HepG2 (cell line): Measurements from ENCODE around the gene SEMA5B. TPM values are rescaled to one million over a fixed set of nuclear protein-coding genes. Genes with fewer than 3 reads are reported as not detected.

ENCODE experiments used
- ATAC-seq: fragments of 200-7000 bp; cut with Tn5 transposase; 3 replicates; pipeline ENCODE4 v1.9.1; 2020; ENCODE audit warnings: mild to moderate bottlenecking, moderate library complexity
- BruUV-seq: library from RNA; stranded (reverse); fragments of 400-500 nt; replicated peaks from 2 replicates; lab custom pipeline; 2021; lab: Mats Ljungman, UMichigan
- CTCF ChIA-PET: fragments of 300-600 bp; formaldehyde crosslinking; extraction: SDS; loops from one replicate; lab custom pipeline; 2021; ENCODE audit warnings: low total read pairs, inconsistent platforms, low intra/inter-chr PET ratio; lab: Yijun Ruan, JAX
- POLR2A ChIA-PET: fragments of 350-600 bp; sonication (Branson Sonifier 250); formaldehyde crosslinking; loops from one replicate; lab custom pipeline; 2020; ENCODE audit warnings: antibody characterized with exemption, inconsistent platforms; lab: Yijun Ruan, JAX
- DNase-seq: peaks from one replicate; pipeline ENCODE4 v3.0.0-alpha.2; 2015; ENCODE audit warnings: low spot score
- FAIRE-seq: peaks from 3 replicates; lab custom pipeline; 2011; peaks lifted over from hg19 to GRCh38; lab: Jason Lieb, UNC
- H2AFZ ChIP-seq: one replicate; pipeline ENCODE4 v1.6.1; 2011; ENCODE audit warnings: low read length, inconsistent platforms
- H3K27ac ChIP-seq: fragments of 300-600 bp; 3 replicates; pipeline ENCODE4 v1.8.0; 2011; ENCODE audit warnings: mixed run types, mild to moderate bottlenecking, mixed read lengths, low read length, inconsistent platforms; ENCODE audit not compliant: insufficient read depth; ENCODE audit errors: extremely low read length
- H3K27me3 ChIP-seq, 2 experiments: fragments of 200-600 bp in 1 of 2; 2 replicates in 1 of 2; 3 replicates in 1 of 2; pipeline versions ENCODE4 v1.6.0 to v1.8.0; 2011; ENCODE audit warnings: low read length in 2 of 2, mild to moderate bottlenecking in 2 of 2, moderate library complexity in 2 of 2, inconsistent platforms in 1 of 2; ENCODE audit not compliant: insufficient read depth in 2 of 2, control insufficient read depth in 1 of 2
- H3K36me3 ChIP-seq, 2 experiments: fragments of 200-600 bp in 1 of 2; replicated peaks in 1 of 2; 2 replicates in 1 of 2; 3 replicates in 1 of 2; pipeline versions ENCODE4 v1.5.1 to v1.8.0; 2011; ENCODE audit warnings: low read length in 2 of 2, inconsistent platforms in 1 of 2; ENCODE audit not compliant: insufficient read depth in 2 of 2, control insufficient read depth in 1 of 2
- H3K4me1 ChIP-seq: 2 replicates; pipeline ENCODE4 v1.5.1; 2012; ENCODE audit warnings: low read length, inconsistent platforms; ENCODE audit not compliant: insufficient read depth
- H3K4me2 ChIP-seq: 2 replicates; pipeline ENCODE4 v1.6.0; 2011; ENCODE audit warnings: low read depth, low read length, inconsistent platforms
- H3K4me3 ChIP-seq, 3 experiments: fragments of 200-600 bp in 1 of 3; sonication (generic), shearing (Covaris generic) in 1 of 3; replicated peaks in 1 of 3; 2 replicates each; pipeline ENCODE4 v1.5.1; 2011 to 2016; ENCODE audit warnings: low read length in 3 of 3, inconsistent platforms in 2 of 3, low read depth in 2 of 3, mild to moderate bottlenecking in 2 of 3, control low read depth in 1 of 3, mixed read lengths in 1 of 3; ENCODE audit not compliant: insufficient read depth in 1 of 3
- H3K79me2 ChIP-seq: one replicate; pipeline ENCODE4 v1.6.1; 2011; ENCODE audit warnings: low read length, inconsistent platforms; ENCODE audit not compliant: insufficient read depth
- H3K9ac ChIP-seq: 2 replicates; pipeline ENCODE4 v1.6.0; 2011; ENCODE audit warnings: mild to moderate bottlenecking, low read depth, low read length, inconsistent platforms; ENCODE audit not compliant: insufficient read depth
- H3K9me3 ChIP-seq: 2 replicates; pipeline ENCODE4 v1.5.1; 2012; ENCODE audit warnings: mild to moderate bottlenecking, low read length
- H4K20me1 ChIP-seq: 2 replicates; pipeline ENCODE4 v1.6.0; 2011; ENCODE audit warnings: inconsistent platforms, mild to moderate bottlenecking, low read length, moderate library complexity; ENCODE audit not compliant: insufficient read depth
- BRD4 ChIP-seq: sonication (generic); formaldehyde crosslinking; IDR thresholded peaks from 2 replicates; pipeline ENCODE4 v1.4.0; 2020; ENCODE audit warnings: missing genetic modification reagents
- HNRNPUL1 ChIP-seq: fragments of 200-400 bp; formaldehyde crosslinking; IDR thresholded peaks from 2 replicates; pipeline ENCODE4 v1.6.1; 2017; ENCODE audit warnings: low read depth, mild to moderate bottlenecking, low read length, moderate library complexity
- IRF2 ChIP-seq: IDR thresholded peaks from 2 replicates; pipeline ENCODE4 v1.6.1; 2018; ENCODE audit warnings: missing genetic modification reagents, missing compliant biosample characterization
- KLF16 ChIP-seq, 2 experiments: sonication (generic) in 1 of 2; formaldehyde crosslinking in 1 of 2; IDR thresholded peaks; 2 replicates each; pipeline versions ENCODE4 v1.6.1 to v1.8.0; 2016 to 2023; ENCODE audit warnings: missing genetic modification reagents in 2 of 2, missing compliant biosample characterization in 1 of 2
- LCORL ChIP-seq, 2 experiments: fragments of 450-650 bp in 1 of 2; sonication (generic) in 1 of 2; formaldehyde crosslinking in 1 of 2; IDR thresholded peaks; 2 replicates each; pipeline versions ENCODE4 v1.5.0 to v1.6.1; 2017 to 2020; ENCODE audit warnings: antibody characterized with exemption in 1 of 2, missing genetic modification reagents in 1 of 2
- MAFG ChIP-seq: sonication (generic); formaldehyde crosslinking; IDR thresholded peaks from 2 replicates; pipeline ENCODE4 v1.5.1; 2020; ENCODE audit warnings: mild to moderate bottlenecking, missing genetic modification reagents
- NFE2L1 ChIP-seq: sonication (generic); formaldehyde crosslinking; IDR thresholded peaks from 2 replicates; pipeline ENCODE4 v1.4.0; 2020; ENCODE audit warnings: missing genetic modification reagents, mild to moderate bottlenecking, borderline replicate concordance
- RNF219 ChIP-seq: sonication (generic); formaldehyde crosslinking; IDR thresholded peaks from 2 replicates; pipeline ENCODE4 v1.5.0; 2020; ENCODE audit warnings: mild to moderate bottlenecking, missing genetic modification reagents
- TBX3 ChIP-seq: fragments of 450-650 bp; IDR thresholded peaks from 2 replicates; pipeline ENCODE4 v1.6.1; 2017; ENCODE audit warnings: antibody characterized with exemption, mild to moderate bottlenecking, inconsistent platforms, borderline replicate concordance
- U2AF1 ChIP-seq: fragments of 200-400 bp; formaldehyde crosslinking; optimal IDR thresholded peaks from 2 replicates; pipeline ENCODE3; 2017; ENCODE audit warnings: mild to moderate bottlenecking, low read depth, low read length
- ZBTB34 ChIP-seq: sonication (generic); formaldehyde crosslinking; IDR thresholded peaks from 2 replicates; pipeline ENCODE4 v1.8.0; 2022; ENCODE audit warnings: mild to moderate bottlenecking, missing genetic modification reagents
- ZBTB46 ChIP-seq: sonication (generic); formaldehyde crosslinking; IDR thresholded peaks from 2 replicates; pipeline ENCODE4 v1.4.0; 2020; ENCODE audit warnings: mild to moderate bottlenecking, missing genetic modification reagents, borderline replicate concordance
- ZKSCAN5 ChIP-seq: sonication (generic); formaldehyde crosslinking; IDR thresholded peaks from 2 replicates; pipeline ENCODE4 v1.5.1; 2020; ENCODE audit warnings: mild to moderate bottlenecking, missing genetic modification reagents
- ZNF180 ChIP-seq: sonication (generic); formaldehyde crosslinking; IDR thresholded peaks from 2 replicates; pipeline ENCODE4 v1.4.0; 2020; ENCODE audit warnings: low read depth, missing genetic modification reagents, borderline replicate concordance
- ZNF251 ChIP-seq: sonication (generic); formaldehyde crosslinking; IDR thresholded peaks from 2 replicates; pipeline ENCODE4 v1.9.0; 2021; ENCODE audit warnings: mild to moderate bottlenecking, missing genetic modification reagents
- ZNF660 ChIP-seq: sonication (generic); formaldehyde crosslinking; IDR thresholded peaks from 2 replicates; pipeline ENCODE4 v1.5.1; 2020; ENCODE audit warnings: mild to moderate bottlenecking, low read depth, missing genetic modification reagents, borderline replicate concordance
- ZNF775 ChIP-seq: sonication (generic); formaldehyde crosslinking; IDR thresholded peaks from 2 replicates; pipeline ENCODE4 v1.4.0; 2020; ENCODE audit warnings: missing genetic modification reagents, mild to moderate bottlenecking, moderate library complexity, borderline replicate concordance
- ZSCAN9 ChIP-seq: IDR thresholded peaks from 2 replicates; pipeline ENCODE4 v1.6.1; 2016; ENCODE audit warnings: borderline replicate concordance
- WGBS: methylation state at CpG from one replicate; pipeline ENCODE4 v1.1.6; 2017; ENCODE audit warnings: low lambda C conversion rate; 5-methylcytosine and 5-hydroxymethylcytosine counted together
- in situ Hi-C: cut with HindIII; loops from 2 replicates; pipeline ENCODE4 v1.10.0; 2017; ENCODE audit warnings: low pct_unique_long_range_greater_than_20kb; ENCODE audit not compliant: extremely low pct_ligation_motif_present
- intact Hi-C: fragments of 100-400 bp; cut with micrococcal nuclease; formaldehyde crosslinking; loops from one replicate; pipeline ENCODE4 v1.10.0; 2022; ENCODE audit not compliant: unreplicated experiment
- polyA plus RNA-seq, 8 experiments: library from polyadenylated mRNA; depleted of rRNA in 3 of 8; stranded (reverse) in 7 of 8; unstranded in 1 of 8; fragments of >200 nt; fragmentation: Illumina TruSeq in 4 of 8; extraction: Trizol in 4 of 8; gene quantifications; 2 replicates each; pipeline versions ENCODE4 v1.2.1 to v1.2.3, GENCODE V29; 2011 to 2016; ENCODE audit warnings: low read depth in 4 of 8, missing spikeins in 1 of 8, mixed read lengths in 1 of 8; ENCODE audit not compliant: insufficient read depth in 1 of 8
- total RNA-seq, 5 experiments: library from RNA; depleted of rRNA; stranded (reverse); fragments of >200 nt; fragmentation: Illumina TruSeq; extraction: Trizol; gene quantifications; 2 replicates each; pipeline ENCODE4 v1.2.3, GENCODE V29; 2016; ENCODE audit warnings: low read depth in 1 of 5

The SEMA5B gene
- total and polyA plus RNA-seq, 2 of the 13 experiments (the other 11 are each of a cell fraction or from before 2014, with no cell fraction given) = not detected

- TF ChIP-seq KLF16 (CRISPR knock-in tag; IDR thresholded peaks at IDR 0.05) (no peak), ZNF775 (CRISPR knock-in tag) (no peak), BRD4 (CRISPR knock-in tag) (no peak), IRF2 (CRISPR knock-in tag) (no peak), ZNF660 (CRISPR knock-in tag) (no peak), ZNF180 (CRISPR knock-in tag) (no peak), ZBTB46 (CRISPR knock-in tag) (no peak), TBX3 (no peak)
Observed at GRCh38 chr3:123006609-123007008, 21.0 kb downstream of the SEMA5B start (continued).

- peaks cover 1 to 4% of the 10 kb centered on the region in 2 experiments; a peak in 3 of 5 replicates for H3K27me3 ChIP-seq
Observed at GRCh38 chr3:123005291-123005690, 22.3 kb downstream of the SEMA5B start.

More at GRCh38 chr3:123005291-123005690, 22.3 kb downstream of the SEMA5B start:
- H3K79me2 ChIP-seq = no peaks in the 10 kb centered on the region
- no peak overlapping the region for H3K4me3 ChIP-seq
- intact Hi-C loops = no loop called here
- no TSS peak for BruUV-seq
- in situ Hi-C loops = no loop called here
- H4K20me1 ChIP-seq = no peaks in the 10 kb centered on the region
- 33% methylated on average over 1 of the region's 1 CpG for WGBS
- CTCF ChIA-PET = no interaction called here
- H3K4me1 ChIP-seq = no peaks in the 10 kb centered on the region
- DNase-seq (no peak), ATAC-seq (no peak), FAIRE-seq (no peak)
- H3K27ac ChIP-seq = no peak overlapping the region
- H3K4me2 ChIP-seq = no peak overlapping the region
- no peak overlapping the region for H2AFZ ChIP-seq
- H3K9ac ChIP-seq = no peak overlapping the region
- no peaks in the 10 kb centered on the region for H3K36me3 ChIP-seq
- no peaks in the 10 kb centered on the region for H3K9me3 ChIP-seq
- POLR2A ChIA-PET = no interaction called here
- no peak for TF ChIP-seq ZNF251 (CRISPR knock-in tag)
- no peak for TF ChIP-seq U2AF1
- no peak for TF ChIP-seq HNRNPUL1
- no peak for TF ChIP-seq ZBTB34 (CRISPR knock-in tag)
- no peak for TF ChIP-seq ZKSCAN5 (CRISPR knock-in tag)
- no peak for TF ChIP-seq MAFG (CRISPR knock-in tag)
- TF ChIP-seq NFE2L1 (CRISPR knock-in tag) = no peak
- TF ChIP-seq ZSCAN9 (CRISPR knock-in tag) = no peak
- TF ChIP-seq LCORL (IDR thresholded peaks at IDR 0.05) = no peak
- TF ChIP-seq LCORL (CRISPR knock-in tag; IDR thresholded peaks at IDR 0.05) = no peak
- TF ChIP-seq RNF219 (CRISPR knock-in tag) = no peak
